ENCODE measurements around the gene CUX1.

Gene CUX1

DNA sequence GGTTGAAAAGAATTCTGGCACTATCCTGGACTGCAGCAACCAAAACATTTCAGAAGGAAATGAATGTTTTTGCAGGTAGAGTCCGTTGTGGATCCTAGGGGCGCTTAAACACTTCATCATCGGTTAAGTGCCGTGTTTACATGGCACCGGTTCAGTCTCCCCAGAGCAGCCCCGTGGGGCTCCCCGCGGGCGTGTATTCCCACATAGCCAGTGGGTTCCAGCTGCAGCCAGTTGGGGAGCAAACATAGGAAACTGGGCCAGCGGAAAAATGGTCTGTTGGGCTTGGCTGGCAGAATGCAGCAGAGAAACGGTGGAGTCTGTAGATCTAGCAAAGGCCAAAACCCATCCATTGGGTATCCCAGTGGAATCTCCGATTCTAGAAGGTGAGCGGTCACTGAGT is 356.2 kb downstream of the CUX1 start:
- Histone ChIP-seq H3K79me2 (ENCODE audit: insufficient read depth, low read length) (no peaks in the 10 kb centered on the region), H3K27ac (ENCODE audit: low read length) (no peak overlapping the region), H3K4me3 (ENCODE audit: low read depth in 1 of 2, low read length in 2 of 2) (no peak overlapping the region), H3K4me2 (ENCODE audit: insufficient read depth, low read length) (no peak overlapping the region), H3K36me3 (ENCODE audit: insufficient read depth, low read length) (peaks cover 76% of the 10 kb centered on the region), H3K9ac (ENCODE audit: low read depth, low read length) (no peak overlapping the region), H3K27me3 (ENCODE audit: insufficient read depth, low read length, poor library complexity) (no peaks in the 10 kb centered on the region), H3K9me3 (ENCODE audit: insufficient read depth, low read length, severe bottlenecking) (no peaks in the 10 kb centered on the region), H3K4me1 (ENCODE audit: insufficient read depth, low read length) (no peaks in the 10 kb centered on the region), H4K20me1 (ENCODE audit: insufficient read depth, low read length) (no peaks in the 10 kb centered on the region; the same call in 1 of the 2 replicates), H2AFZ (ENCODE audit: low read depth, low read length) (no peak overlapping the region)
- no peak for DNase-seq
- ATAC-seq (ENCODE audit: insufficient read depth, low read depth), result no peak
- TF ChIP-seq, protein P1, sequence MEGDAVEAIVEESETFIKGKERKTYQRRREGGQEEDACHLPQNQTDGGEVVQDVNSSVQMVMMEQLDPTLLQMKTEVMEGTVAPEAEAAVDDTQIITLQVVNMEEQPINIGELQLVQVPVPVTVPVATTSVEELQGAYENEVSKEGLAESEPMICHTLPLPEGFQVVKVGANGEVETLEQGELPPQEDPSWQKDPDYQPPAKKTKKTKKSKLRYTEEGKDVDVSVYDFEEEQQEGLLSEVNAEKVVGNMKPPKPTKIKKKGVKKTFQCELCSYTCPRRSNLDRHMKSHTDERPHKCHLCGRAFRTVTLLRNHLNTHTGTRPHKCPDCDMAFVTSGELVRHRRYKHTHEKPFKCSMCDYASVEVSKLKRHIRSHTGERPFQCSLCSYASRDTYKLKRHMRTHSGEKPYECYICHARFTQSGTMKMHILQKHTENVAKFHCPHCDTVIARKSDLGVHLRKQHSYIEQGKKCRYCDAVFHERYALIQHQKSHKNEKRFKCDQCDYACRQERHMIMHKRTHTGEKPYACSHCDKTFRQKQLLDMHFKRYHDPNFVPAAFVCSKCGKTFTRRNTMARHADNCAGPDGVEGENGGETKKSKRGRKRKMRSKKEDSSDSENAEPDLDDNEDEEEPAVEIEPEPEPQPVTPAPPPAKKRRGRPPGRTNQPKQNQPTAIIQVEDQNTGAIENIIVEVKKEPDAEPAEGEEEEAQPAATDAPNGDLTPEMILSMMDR (IDR thresholded peaks at IDR 0.05; ENCODE audit: borderline replicate concordance, extremely low read depth, low read length, poor library complexity, severe bottlenecking), result no peak
- no peak for TF ChIP-seq EZH2 (IDR thresholded peaks at IDR 0.05; ENCODE audit: borderline replicate concordance, low read depth, low read length, severe bottlenecking)

DNA sequence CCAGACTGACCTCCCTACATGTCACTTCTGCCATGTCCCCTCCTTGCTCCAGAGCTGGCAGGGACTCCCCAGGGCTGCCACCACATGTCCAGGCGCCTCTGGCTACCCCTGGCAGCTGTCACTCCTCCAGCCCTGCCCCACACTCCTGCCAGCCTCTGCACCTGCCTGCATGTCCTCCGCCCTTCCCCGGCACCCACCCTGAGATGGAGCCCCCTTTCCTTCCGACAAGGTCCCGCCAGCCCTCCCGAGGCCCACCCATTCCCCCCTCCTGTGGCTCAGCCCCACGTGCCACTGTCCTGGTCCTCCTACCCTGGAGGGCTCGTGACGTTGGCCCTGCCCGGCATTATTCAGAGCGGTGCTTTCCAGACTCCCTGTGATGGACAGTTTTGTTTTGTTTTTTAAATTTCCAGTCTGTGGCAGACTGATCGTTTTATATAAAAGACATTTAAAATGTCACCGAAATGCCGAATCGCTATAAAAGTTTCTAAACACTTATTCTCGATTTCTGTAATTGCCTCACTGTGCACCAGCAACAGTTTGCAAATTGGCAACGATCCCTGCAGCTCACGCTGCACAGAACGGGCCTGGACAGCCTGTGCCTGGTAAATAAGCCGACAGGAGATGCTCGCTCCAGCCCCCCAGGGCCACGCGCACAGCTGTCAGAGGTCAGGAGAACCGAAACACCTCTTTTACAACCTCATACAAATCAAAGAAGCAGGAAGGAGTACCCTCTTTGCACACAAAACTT is 358.2 kb downstream of the CUX1 start:
- no peaks in the 10 kb centered on the region for H3K4me1 ChIP-seq (ENCODE audit: insufficient read depth, low read length)
- ATAC-seq (ENCODE audit: insufficient read depth, low read depth) (no peak), DNase-seq (no peak)
- H3K27me3 ChIP-seq (ENCODE audit: insufficient read depth, low read length, poor library complexity), result no peaks in the 10 kb centered on the region
- H3K9ac ChIP-seq (ENCODE audit: low read depth, low read length), result no peak overlapping the region
- H3K9me3 ChIP-seq (ENCODE audit: insufficient read depth, low read length, severe bottlenecking), result no peaks in the 10 kb centered on the region
- no peaks in the 10 kb centered on the region for H4K20me1 ChIP-seq (ENCODE audit: insufficient read depth, low read length)
- TF ChIP-seq, protein P1 (IDR thresholded peaks at IDR 0.05; ENCODE audit: borderline replicate concordance, extremely low read depth, low read length, poor library complexity, severe bottlenecking), result no peak
- TF ChIP-seq EZH2 (IDR thresholded peaks at IDR 0.05; ENCODE audit: borderline replicate concordance, low read depth, low read length, severe bottlenecking), result no peak
- no peak overlapping the region for H3K4me2 ChIP-seq (ENCODE audit: insufficient read depth, low read length)
- no peaks in the 10 kb centered on the region for H3K79me2 ChIP-seq (ENCODE audit: insufficient read depth, low read length)
- H3K4me3 ChIP-seq (ENCODE audit: low read depth in 1 of 2, low read length in 2 of 2), result no peak overlapping the region
- peaks cover 77% of the 10 kb centered on the region for H3K36me3 ChIP-seq (ENCODE audit: insufficient read depth, low read length)
- no peak overlapping the region for H2AFZ ChIP-seq (ENCODE audit: low read depth, low read length)
- H3K27ac ChIP-seq (ENCODE audit: low read length), result no peak overlapping the region

GRCh38 chr7:102178410-102178809 is 361.0 kb downstream of the CUX1 start:
- Histone ChIP-seq H3K36me3 (ENCODE audit: insufficient read depth, low read length) (peaks cover 77% of the 10 kb centered on the region), H2AFZ (ENCODE audit: low read depth, low read length) (no peak overlapping the region), H3K4me2 (ENCODE audit: insufficient read depth, low read length) (no peak overlapping the region), H3K4me3 (ENCODE audit: low read depth in 1 of 2, low read length in 2 of 2) (no peak overlapping the region), H3K9ac (ENCODE audit: low read depth, low read length) (no peak overlapping the region), H3K4me1 (ENCODE audit: insufficient read depth, low read length) (no peaks in the 10 kb centered on the region), H3K9me3 (ENCODE audit: insufficient read depth, low read length, severe bottlenecking) (no peaks in the 10 kb centered on the region), H3K79me2 (ENCODE audit: insufficient read depth, low read length) (no peaks in the 10 kb centered on the region), H3K27me3 (ENCODE audit: insufficient read depth, low read length, poor library complexity) (no peaks in the 10 kb centered on the region), H3K27ac (ENCODE audit: low read length) (no peak overlapping the region), H4K20me1 (ENCODE audit: insufficient read depth, low read length) (no peaks in the 10 kb centered on the region)
- DNase-seq, result no peak
- TF ChIP-seq, protein P1 (IDR thresholded peaks at IDR 0.05; ENCODE audit: borderline replicate concordance, extremely low read depth, low read length, poor library complexity, severe bottlenecking), result no peak
- TF ChIP-seq EZH2 (IDR thresholded peaks at IDR 0.05; ENCODE audit: borderline replicate concordance, low read depth, low read length, severe bottlenecking), result no peak
- no peak for ATAC-seq (ENCODE audit: insufficient read depth, low read depth)
